ENCODE results near the gene CLPTM1.

DNA sequence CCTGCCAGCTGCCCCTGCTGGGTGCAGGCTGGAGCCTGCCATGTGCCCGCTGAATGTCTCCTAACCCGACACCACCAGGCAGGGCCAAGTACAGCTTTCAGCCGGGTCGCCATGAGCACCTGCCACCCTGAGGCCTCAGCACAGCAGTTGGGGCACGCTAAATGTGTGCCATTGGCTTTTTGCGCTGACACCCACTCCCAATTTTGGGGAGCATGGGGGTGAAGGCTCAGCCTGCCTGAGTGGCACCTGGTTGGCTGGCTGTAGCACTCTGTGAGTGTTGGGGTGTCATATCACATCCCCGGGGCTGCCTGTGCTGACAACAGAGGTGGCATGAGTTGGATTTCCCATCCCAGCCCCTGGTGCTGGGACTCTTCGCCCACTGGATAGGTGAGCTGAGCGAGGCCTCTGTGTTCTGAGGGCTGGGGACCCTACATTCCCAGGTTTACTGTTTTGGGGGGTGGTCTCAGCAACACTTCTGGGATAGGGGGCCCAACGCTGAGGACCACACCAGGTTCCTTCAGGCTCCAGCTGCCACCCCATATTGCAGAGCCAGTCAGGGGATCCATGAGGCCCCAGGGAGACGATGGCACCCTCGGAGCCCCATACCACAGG is 38.9 kb downstream of the CLPTM1 start:
- TF ChIP-seq TCF12 (IDR thresholded peaks at IDR 0.05; ENCODE audit: low read depth) (no peak), TEAD4 (IDR thresholded peaks at IDR 0.05) (no peak), REST (IDR thresholded peaks at IDR 0.05; ENCODE audit: low read depth) (no peak), CEBPB (IDR thresholded peaks at IDR 0.05) (no peak), EGR1 (IDR thresholded peaks at IDR 0.05) (no peak), YY1 (IDR thresholded peaks at IDR 0.05; ENCODE audit: low read depth) (no peak), TAF1 (IDR thresholded peaks at IDR 0.05; ENCODE audit: low read depth) (no peak), FOXM1 (IDR thresholded peaks at IDR 0.05; ENCODE audit: borderline replicate concordance, low read depth) (no peak), USF1 (IDR thresholded peaks at IDR 0.05) (no peak), RAD21 (IDR thresholded peaks at IDR 0.05; ENCODE audit: low read depth) (no peak), CREB1 (IDR thresholded peaks at IDR 0.05; ENCODE audit: low read depth) (no peak), NFIC (IDR thresholded peaks at IDR 0.05) (no peak), EP300 (IDR thresholded peaks at IDR 0.05; ENCODE audit: borderline replicate concordance) (no peak)
- TF ChIP-seq, protein P1, sequence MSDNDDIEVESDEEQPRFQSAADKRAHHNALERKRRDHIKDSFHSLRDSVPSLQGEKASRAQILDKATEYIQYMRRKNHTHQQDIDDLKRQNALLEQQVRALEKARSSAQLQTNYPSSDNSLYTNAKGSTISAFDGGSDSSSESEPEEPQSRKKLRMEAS (IDR thresholded peaks at IDR 0.05), result no peak

Data from Ishikawa (cell line).